Trophoblast cell (in vitro differentiated cells and primary cell): ENCODE results near the gene TXNDC8.

Source experiments
- DNase-seq, 2 donors: peaks; one replicate each; pipeline ENCODE4 v3.0.0-alpha.2; 2016
- H2AFZ ChIP-seq: 2 replicates; pipeline ENCODE4 v1.6.1; 2013; ENCODE audit warnings: low read length, moderate library complexity, mild to moderate bottlenecking; ENCODE audit not compliant: insufficient read depth, poor library complexity
- H2AK5ac ChIP-seq: 2 replicates; pipeline ENCODE4 v1.6.1; 2013; ENCODE audit warnings: mild to moderate bottlenecking, low read length
- H2BK120ac ChIP-seq: 2 replicates; pipeline ENCODE4 v1.6.1; 2013; ENCODE audit warnings: low read length, mild to moderate bottlenecking, moderate library complexity; ENCODE audit not compliant: insufficient read depth, poor library complexity
- H2BK12ac ChIP-seq: 2 replicates; pipeline ENCODE4 v1.6.1; 2013; ENCODE audit warnings: mild to moderate bottlenecking, low read length, moderate library complexity
- H2BK5ac ChIP-seq: 2 replicates; pipeline ENCODE4 v1.6.1; 2013; ENCODE audit warnings: low read length, low read depth, moderate library complexity, mild to moderate bottlenecking; ENCODE audit not compliant: poor library complexity
- H3K14ac ChIP-seq: 2 replicates; pipeline ENCODE4 v1.6.1; 2013; ENCODE audit warnings: mild to moderate bottlenecking, low read length
- H3K18ac ChIP-seq: 2 replicates; pipeline ENCODE4 v1.6.1; 2013; ENCODE audit warnings: mild to moderate bottlenecking, low read length
- H3K23ac ChIP-seq: 2 replicates; pipeline ENCODE4 v1.6.1; 2013; ENCODE audit warnings: low read length
- H3K27ac ChIP-seq: 2 replicates; pipeline ENCODE4 v1.5.1; 2013; ENCODE audit warnings: low read depth, mild to moderate bottlenecking, inconsistent platforms, low read length, moderate library complexity
- H3K27me3 ChIP-seq: 2 replicates; pipeline ENCODE4 v1.6.1; 2013; ENCODE audit warnings: inconsistent platforms, mild to moderate bottlenecking, low read length, moderate library complexity; ENCODE audit not compliant: insufficient read depth
- H3K36me3 ChIP-seq, 2 experiments: 1 replicate in 1 of 2; 2 replicates in 1 of 2; pipeline ENCODE4 v1.6.1; 2013; ENCODE audit warnings: low read length in 2 of 2, mild to moderate bottlenecking in 2 of 2, moderate library complexity in 1 of 2; ENCODE audit not compliant: insufficient read depth in 2 of 2, control insufficient read depth in 1 of 2
- H3K4ac ChIP-seq: 2 replicates; pipeline ENCODE4 v1.6.1; 2013; ENCODE audit warnings: low read depth, mild to moderate bottlenecking, low read length, moderate library complexity
- H3K4me1 ChIP-seq, 2 experiments: 1 replicate in 1 of 2; 2 replicates in 1 of 2; pipeline ENCODE4 v1.6.1; 2013; ENCODE audit warnings: low read length in 2 of 2, mild to moderate bottlenecking in 2 of 2, moderate library complexity in 1 of 2; ENCODE audit not compliant: insufficient read depth in 2 of 2, control insufficient read depth in 1 of 2
- H3K4me2 ChIP-seq: 2 replicates; pipeline ENCODE4 v1.6.1; 2013; ENCODE audit warnings: inconsistent platforms, mild to moderate bottlenecking, low read length, moderate library complexity
- H3K4me3 ChIP-seq: 2 replicates; pipeline ENCODE4 v1.5.1; 2013; ENCODE audit warnings: mild to moderate bottlenecking, low read depth, low read length, inconsistent platforms
- H3K79me1 ChIP-seq: one replicate; pipeline ENCODE4 v1.6.1; 2013; ENCODE audit warnings: low read length
- H3K79me2 ChIP-seq: 2 replicates; pipeline ENCODE4 v1.6.1; 2013; ENCODE audit warnings: low read length, mild to moderate bottlenecking; ENCODE audit not compliant: control insufficient read depth, insufficient read depth, poor library complexity
- H3K9ac ChIP-seq: 2 replicates; pipeline ENCODE4 v1.6.1; 2013; ENCODE audit warnings: mild to moderate bottlenecking, low read length
- H3K9me3 ChIP-seq: 2 replicates; pipeline ENCODE4 v1.6.1; 2013; ENCODE audit warnings: low read depth, mild to moderate bottlenecking, control low read depth, inconsistent platforms, low read length; ENCODE audit not compliant: insufficient read depth
- H4K12ac ChIP-seq: 2 replicates; pipeline ENCODE4 v1.6.1; 2013; ENCODE audit warnings: low read depth, mild to moderate bottlenecking, low read length, moderate library complexity
- H4K8ac ChIP-seq: 2 replicates; pipeline ENCODE4 v1.6.1; 2013; ENCODE audit warnings: low read depth, mild to moderate bottlenecking, low read length, moderate library complexity
- H4K91ac ChIP-seq: one replicate; pipeline ENCODE4 v1.6.1; 2013; ENCODE audit warnings: low read depth, mild to moderate bottlenecking, low read length, moderate library complexity
- WGBS: extraction: QIAGEN DNeasy Blood & Tissue Kit; methylation state at CpG from one replicate; pipeline ENCODE4 v1.1.7; 2013; ENCODE audit warnings: missing lambda C conversion rate; ENCODE audit not compliant: insufficient read length, insufficient coverage; ENCODE audit errors: extremely low coverage; 5-methylcytosine and 5-hydroxymethylcytosine counted together

TXNDC8 gene

GRCh38 chr9:110284211-110284844, 53.3 kb downstream of the TXNDC8 start:
- Histone ChIP-seq H2AFZ (no peak overlapping the region), H2AK5ac (no peak overlapping the region), H4K8ac (no peak overlapping the region), H4K91ac (no peak overlapping the region), H3K14ac (no peak overlapping the region), H3K27me3 (no peaks in the 10 kb centered on the region), H3K4me2 (no peak overlapping the region), H3K79me1 (no peaks in the 10 kb centered on the region), H3K79me2 (no peaks in the 10 kb centered on the region), H2BK120ac (no peak overlapping the region), H3K4ac (no peak overlapping the region), H3K36me3 (no peaks in the 10 kb centered on the region), H3K18ac (no peak overlapping the region), H3K9ac (no peak overlapping the region), H3K9me3 (no peaks in the 10 kb centered on the region), H2BK5ac (no peak overlapping the region), H3K27ac (no peak overlapping the region), H3K23ac (no peak overlapping the region), H3K4me3 (no peak overlapping the region), H4K12ac (no peak overlapping the region), H3K4me1 (no peaks in the 10 kb centered on the region), H2BK12ac (no peak overlapping the region)
- no CpG with 5 or more reads among the region's 6 CpGs for WGBS
- no peak for DNase-seq

DNA sequence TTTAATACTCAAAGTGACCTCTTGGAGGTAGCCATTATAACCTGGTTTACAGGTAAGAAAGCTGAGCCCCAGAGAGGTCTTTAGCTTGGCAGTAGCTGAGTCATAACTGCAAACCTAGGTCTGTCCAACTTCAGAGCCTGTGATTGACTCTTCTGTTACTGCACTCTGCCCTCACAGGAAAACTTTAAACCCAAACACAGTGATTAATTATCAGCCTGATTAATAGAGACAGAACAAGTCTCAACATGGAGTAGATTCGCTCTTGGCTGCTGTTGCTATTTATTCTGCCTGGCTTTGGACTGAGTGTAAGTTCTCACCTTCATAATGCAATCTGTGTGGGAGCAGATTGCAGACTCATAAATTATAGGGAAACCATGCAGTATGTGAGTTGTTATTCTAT, 53.9 kb downstream of the TXNDC8 start:
- Histone ChIP-seq H3K9ac (no peak overlapping the region), H3K4me3 (no peak overlapping the region), H3K79me2 (no peaks in the 10 kb centered on the region), H2AFZ (no peak overlapping the region), H3K4me1 (no peaks in the 10 kb centered on the region), H3K14ac (no peak overlapping the region), H4K8ac (no peak overlapping the region), H3K23ac (no peak overlapping the region), H2BK120ac (no peak overlapping the region), H3K18ac (no peak overlapping the region), H3K27me3 (no peaks in the 10 kb centered on the region), H3K9me3 (no peaks in the 10 kb centered on the region), H2AK5ac (no peak overlapping the region), H4K91ac (no peak overlapping the region), H2BK5ac (no peak overlapping the region), H4K12ac (no peak overlapping the region), H3K4ac (no peak overlapping the region), H3K27ac (no peak overlapping the region), H2BK12ac (no peak overlapping the region), H3K79me1 (no peaks in the 10 kb centered on the region), H3K4me2 (no peak overlapping the region), H3K36me3 (no peaks in the 10 kb centered on the region)
- no CpG with 5 or more reads among the region's 1 CpG for WGBS
- DNase-seq, result no peak

DNA sequence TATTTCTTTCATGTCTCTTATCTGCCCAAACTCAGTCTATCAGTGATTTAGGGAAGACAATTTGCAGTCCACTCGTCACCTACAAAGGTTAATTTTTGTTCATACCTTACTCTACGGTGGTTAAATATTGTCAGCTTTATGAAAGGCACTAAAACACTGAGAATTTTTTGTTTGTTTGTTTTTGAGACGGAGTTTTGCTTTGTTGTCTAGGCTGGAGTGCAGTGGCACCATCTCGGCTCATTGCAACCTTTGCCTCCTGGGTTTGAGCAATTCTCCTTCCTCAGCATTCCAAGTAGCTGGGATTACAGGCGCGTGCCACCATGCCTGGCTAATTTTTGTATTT, 55.0 kb downstream of the TXNDC8 start:
- H3K18ac ChIP-seq, result no peak overlapping the region
- H4K12ac ChIP-seq, result no peak overlapping the region
- no peak overlapping the region for H4K8ac ChIP-seq
- H3K79me2 ChIP-seq, result no peaks in the 10 kb centered on the region
- no peaks in the 10 kb centered on the region for H3K79me1 ChIP-seq
- H3K14ac ChIP-seq, result no peak overlapping the region
- H3K4me2 ChIP-seq, result no peak overlapping the region
- H3K4me1 ChIP-seq, result no peaks in the 10 kb centered on the region
- no peak overlapping the region for H2BK120ac ChIP-seq
- WGBS, result no CpG with 5 or more reads among the region's 6 CpGs
- no peak overlapping the region for H2AK5ac ChIP-seq
- H2BK12ac ChIP-seq, result no peak overlapping the region
- H3K9me3 ChIP-seq, result no peaks in the 10 kb centered on the region
- H3K27me3 ChIP-seq, result no peaks in the 10 kb centered on the region
- no peak overlapping the region for H3K4ac ChIP-seq
- H4K91ac ChIP-seq, result no peak overlapping the region
- no peak overlapping the region for H3K9ac ChIP-seq
- H2AFZ ChIP-seq, result no peak overlapping the region
- no peak for DNase-seq
- H3K4me3 ChIP-seq, result no peak overlapping the region
- no peak overlapping the region for H3K27ac ChIP-seq
- H2BK5ac ChIP-seq, result no peak overlapping the region
- no peaks in the 10 kb centered on the region for H3K36me3 ChIP-seq
- H3K23ac ChIP-seq, result no peak overlapping the region

DNA sequence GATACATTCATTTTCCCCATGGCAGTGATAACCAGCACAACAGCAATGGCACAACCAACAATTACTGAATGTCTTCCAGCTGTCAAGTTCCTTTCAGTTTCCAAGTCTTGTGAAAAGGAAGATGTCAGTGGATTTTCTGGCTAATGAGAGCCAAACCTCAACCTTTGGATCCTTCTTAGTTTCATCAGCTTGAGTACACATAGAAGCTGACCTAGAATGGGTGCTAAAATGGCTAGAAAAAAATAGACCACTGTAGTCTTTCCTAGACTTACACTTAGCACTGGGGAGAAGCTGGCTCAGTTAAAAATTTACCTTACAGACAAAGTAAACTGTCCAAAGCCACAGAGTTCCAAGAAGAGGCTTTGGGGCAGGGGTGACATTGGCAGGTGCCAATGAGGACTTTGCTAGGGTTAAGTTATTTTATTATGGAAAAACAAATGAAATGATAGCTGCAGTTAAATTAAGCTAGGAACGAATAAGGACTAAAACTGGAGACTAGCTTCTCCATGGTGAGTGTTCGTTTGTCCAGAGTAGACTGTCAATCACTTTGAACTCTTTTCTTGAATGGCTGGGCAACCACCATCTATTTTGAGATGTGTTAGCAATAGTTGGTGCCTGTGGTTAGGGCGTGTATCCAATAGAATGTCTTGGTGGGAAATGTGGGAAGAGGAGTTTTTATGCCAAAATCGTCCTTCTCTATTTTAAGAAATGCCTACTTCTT, 55.5 kb downstream of the TXNDC8 start:
- no peaks in the 10 kb centered on the region for H3K36me3 ChIP-seq
- H3K14ac ChIP-seq, result no peak overlapping the region
- no peaks in the 10 kb centered on the region for H3K4me1 ChIP-seq
- H2BK5ac ChIP-seq, result no peak overlapping the region
- no peak overlapping the region for H4K91ac ChIP-seq
- H2BK120ac ChIP-seq, result no peak overlapping the region
- no peaks in the 10 kb centered on the region for H3K79me2 ChIP-seq
- no peak overlapping the region for H4K12ac ChIP-seq
- H2AFZ ChIP-seq, result no peak overlapping the region
- no peak overlapping the region for H3K27ac ChIP-seq
- H3K27me3 ChIP-seq, result no peaks in the 10 kb centered on the region
- H3K4me2 ChIP-seq, result no peak overlapping the region
- no peaks in the 10 kb centered on the region for H3K79me1 ChIP-seq
- no peak overlapping the region for H4K8ac ChIP-seq
- H3K4me3 ChIP-seq, result no peak overlapping the region
- no peak overlapping the region for H3K4ac ChIP-seq
- DNase-seq, result no peak
- H3K9me3 ChIP-seq, result no peaks in the 10 kb centered on the region
- no peak overlapping the region for H3K23ac ChIP-seq
- H2BK12ac ChIP-seq, result no peak overlapping the region
- no peak overlapping the region for H2AK5ac ChIP-seq
- WGBS, result no CpG with 5 or more reads among the region's 4 CpGs
- H3K18ac ChIP-seq, result no peak overlapping the region
- H3K9ac ChIP-seq, result no peak overlapping the region
